ENCODE data around the gene ZEB2.

DNA sequence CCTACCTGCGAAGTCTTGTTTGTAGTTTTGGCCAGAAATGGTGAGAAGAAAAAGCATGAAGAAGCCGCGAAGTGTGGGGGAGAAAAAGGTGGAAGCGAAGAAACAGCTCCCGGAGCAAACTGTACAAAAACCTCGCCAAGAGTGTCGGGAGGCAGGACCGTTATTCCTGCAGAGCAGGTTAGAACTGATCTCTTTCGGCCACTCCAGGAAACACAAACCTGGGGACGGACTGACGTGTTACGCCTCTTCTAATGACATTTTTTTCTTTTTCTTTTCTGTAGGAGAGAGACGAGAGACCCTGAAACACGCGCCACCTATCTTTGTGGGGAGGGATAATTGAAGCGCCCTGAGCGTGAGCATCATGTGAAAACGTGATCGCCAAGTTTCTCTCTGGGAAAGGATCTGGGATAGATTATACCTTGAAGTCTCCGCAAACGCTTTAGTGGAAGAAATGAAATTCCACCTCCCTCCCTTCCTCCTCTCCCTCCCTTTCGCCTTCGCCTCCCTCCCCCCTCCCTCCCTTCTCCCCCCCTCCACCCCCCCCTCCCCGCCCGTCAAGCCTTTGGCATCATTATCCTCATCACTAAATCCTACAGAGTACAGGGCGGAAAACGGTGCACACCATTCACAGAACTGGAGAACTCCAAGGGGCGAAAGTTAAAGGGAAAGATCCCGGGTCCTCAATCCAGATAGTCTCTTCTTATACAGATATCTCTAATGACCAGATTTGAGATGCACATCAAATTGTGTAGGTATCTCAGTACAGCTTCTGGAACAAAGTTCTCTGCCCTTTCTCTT lies at the start of gene ZEB2:
- TF ChIP-seq, protein P1, sequence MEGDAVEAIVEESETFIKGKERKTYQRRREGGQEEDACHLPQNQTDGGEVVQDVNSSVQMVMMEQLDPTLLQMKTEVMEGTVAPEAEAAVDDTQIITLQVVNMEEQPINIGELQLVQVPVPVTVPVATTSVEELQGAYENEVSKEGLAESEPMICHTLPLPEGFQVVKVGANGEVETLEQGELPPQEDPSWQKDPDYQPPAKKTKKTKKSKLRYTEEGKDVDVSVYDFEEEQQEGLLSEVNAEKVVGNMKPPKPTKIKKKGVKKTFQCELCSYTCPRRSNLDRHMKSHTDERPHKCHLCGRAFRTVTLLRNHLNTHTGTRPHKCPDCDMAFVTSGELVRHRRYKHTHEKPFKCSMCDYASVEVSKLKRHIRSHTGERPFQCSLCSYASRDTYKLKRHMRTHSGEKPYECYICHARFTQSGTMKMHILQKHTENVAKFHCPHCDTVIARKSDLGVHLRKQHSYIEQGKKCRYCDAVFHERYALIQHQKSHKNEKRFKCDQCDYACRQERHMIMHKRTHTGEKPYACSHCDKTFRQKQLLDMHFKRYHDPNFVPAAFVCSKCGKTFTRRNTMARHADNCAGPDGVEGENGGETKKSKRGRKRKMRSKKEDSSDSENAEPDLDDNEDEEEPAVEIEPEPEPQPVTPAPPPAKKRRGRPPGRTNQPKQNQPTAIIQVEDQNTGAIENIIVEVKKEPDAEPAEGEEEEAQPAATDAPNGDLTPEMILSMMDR (IDR thresholded peaks at IDR 0.05): peak in 2 of 4 experiments; percentile 18 to 32
- TF ChIP-seq EP300 (IDR thresholded peaks at IDR 0.05): no peak

Data from sigmoid colon (tissue), 4 donors.